GM19240 (cell line): ENCODE results near the gene MYLK2.

Source experiments
- DNase-seq: peaks from one replicate; pipeline ENCODE4 v3.0.0; 2011; ENCODE audit warnings: low spot score; ENCODE audit not compliant: insufficient read length

MYLK2 gene

GRCh38 chr20:31853481-31853880, 34.3 kb downstream of the MYLK2 start:
- DNase-seq, result no peak

GRCh38 chr20:31856516-31856915, 37.4 kb downstream of the MYLK2 start:
- no peak for DNase-seq

- DNase-seq, result peak; percentile 72
Observed at GRCh38 chr20:31857861-31858759, 39.0 kb downstream of the MYLK2 start.

GRCh38 chr20:31858760-31859083, 39.6 kb downstream of the MYLK2 start:
- DNase-seq, result no peak

- no peak for DNase-seq
Observed at GRCh38 chr20:31859266-31859997, 40.3 kb downstream of the MYLK2 start.

- DNase-seq, result no peak
Observed at GRCh38 chr20:31859998-31860380, 40.8 kb downstream of the MYLK2 start.

- no peak for DNase-seq
Observed at GRCh38 chr20:31860390-31861134, 41.4 kb downstream of the MYLK2 start.

GRCh38 chr20:31861135-31861384, 41.9 kb downstream of the MYLK2 start:
- no peak for DNase-seq

GRCh38 chr20:31861385-31862156, 42.4 kb downstream of the MYLK2 start:
- DNase-seq, result peak; percentile 85

GRCh38 chr20:31862157-31862470, 43.0 kb downstream of the MYLK2 start:
- no peak for DNase-seq

- no peak for DNase-seq
Observed at GRCh38 chr20:31862506-31862905, 43.4 kb downstream of the MYLK2 start.

- DNase-seq, result no peak
Observed at GRCh38 chr20:31863296-31864085, 44.3 kb downstream of the MYLK2 start.

GRCh38 chr20:31864521-31865400, 45.6 kb downstream of the MYLK2 start:
- DNase-seq, result no peak

GRCh38 chr20:31866221-31866620, 47.1 kb downstream of the MYLK2 start:
- no peak for DNase-seq

GRCh38 chr20:31868853-31869672, 49.9 kb downstream of the MYLK2 start:
- DNase-seq, result no peak

- no peak for DNase-seq
Observed at GRCh38 chr20:31869673-31869941, 50.5 kb downstream of the MYLK2 start.

- DNase-seq, result no peak
Observed at GRCh38 chr20:31869942-31870725, 51.0 kb downstream of the MYLK2 start, which contains the start of the genes DUSP15 and TTLL9. DUSP15 (minus strand) TSS chr20:31870527; CDS start chr20:31870337, 190 bp downstream. TTLL9 (plus strand) TSS chr20:31870634; CDS start chr20:31871127, 493 bp downstream.
